Calu3 (cell line): ENCODE data around the gene CHID1. TPM values are rescaled to one million over a fixed set of nuclear protein-coding genes. Genes with fewer than 3 reads are reported as not detected.
A peak's percentile ranks its signal among the peaks of the same experiment; 100 is the strongest.

Experiments used
- BruUV-seq: library from RNA; stranded (reverse); fragments of 400-500 nt; replicated peaks from 2 replicates; lab custom pipeline; 2021; lab: Mats Ljungman, UMichigan
- CTCF ChIA-PET: fragments of 300-600 bp; sonication (Branson Sonifier 250); formaldehyde crosslinking; loops from one replicate; lab custom pipeline; 2022; ENCODE audit warnings: antibody characterized with exemption; lab: Charles Lee
- DNase-seq: peaks from one replicate; pipeline ENCODE4 v3.0.0; 2022
- H3K27ac Mint-ChIP-seq: one replicate; pipeline ENCODE4 v1.8.0; 2022; ENCODE audit warnings: mixed read lengths; ENCODE audit not compliant: unreplicated experiment
- H3K27me3 Mint-ChIP-seq: one replicate; pipeline ENCODE4 v1.8.0; 2022; ENCODE audit warnings: mixed read lengths; ENCODE audit not compliant: unreplicated experiment
- H3K36me3 Mint-ChIP-seq: one replicate; pipeline ENCODE4 v1.8.0; 2022; ENCODE audit warnings: mild to moderate bottlenecking, moderate library complexity, mixed read lengths; ENCODE audit not compliant: insufficient read depth, unreplicated experiment
- H3K4me1 Mint-ChIP-seq: one replicate; pipeline ENCODE4 v1.8.0; 2022; ENCODE audit warnings: mild to moderate bottlenecking, low read depth, mixed read lengths; ENCODE audit not compliant: unreplicated experiment
- H3K4me3 Mint-ChIP-seq: one replicate; pipeline ENCODE4 v1.8.0; 2022; ENCODE audit warnings: mild to moderate bottlenecking, low read depth, moderate library complexity, mixed read lengths; ENCODE audit not compliant: unreplicated experiment
- H3K9me3 Mint-ChIP-seq: one replicate; pipeline ENCODE4 v1.8.0; 2022; ENCODE audit warnings: low read depth, mixed read lengths; ENCODE audit not compliant: unreplicated experiment
- CTCF ChIP-seq: fragments of 200-600 bp; IDR thresholded peaks from one replicate; pipeline ENCODE4 v1.8.0; 2022; ENCODE audit warnings: antibody characterized with exemption; ENCODE audit not compliant: unreplicated experiment
- intact Hi-C: fragments of 100-400 bp; cut with micrococcal nuclease; formaldehyde crosslinking; loops from one replicate; pipeline ENCODE4 v1.10.0; 2022; ENCODE audit not compliant: unreplicated experiment
- total RNA-seq: library from RNA; stranded (reverse); gene quantifications from 2 replicates; pipeline ENCODE4 v1.2.3, GENCODE V29; 2022

CHID1 gene
- total RNA-seq, 1 experiment from 2014 or later: 134 TPM

GRCh38 chr11:862081-862661, 48.4 kb downstream of the CHID1 start:
- H3K27ac Mint-ChIP-seq: peak overlapping the region; percentile 86
- no peak for TF ChIP-seq CTCF
- H3K9me3 Mint-ChIP-seq: no peaks in the 10 kb centered on the region
- CTCF ChIA-PET: no interaction called here
- DNase-seq: peak; percentile 52
- intact Hi-C loops: no loop called here
- H3K4me1 Mint-ChIP-seq: peaks cover 9% of the 10 kb centered on the region
- BruUV-seq: no TSS peak
- H3K4me3 Mint-ChIP-seq: no peak overlapping the region
- peaks cover 83% of the 10 kb centered on the region for H3K36me3 Mint-ChIP-seq
- H3K27me3 Mint-ChIP-seq: peaks cover 15% of the 10 kb centered on the region

- Mint-ChIP-seq H3K9me3 (no peaks in the 10 kb centered on the region), H3K27ac (no peak overlapping the region), H3K27me3 (peaks cover 15% of the 10 kb centered on the region), H3K4me1 (peaks cover 9% of the 10 kb centered on the region), H3K4me3 (no peak overlapping the region), H3K36me3 (peaks cover 82% of the 10 kb centered on the region)
- intact Hi-C loops: no loop called here
- no TSS peak for BruUV-seq
- no peak for TF ChIP-seq CTCF
- CTCF ChIA-PET: interaction anchor here (0.6 to 1.6 kb wide), 2 partner anchors 13 to 112 kb away, joined by 3 read pairs; no protein-coding TSS in a partner anchor
- DNase-seq: no peak
These were observed 49.5 kb downstream of the CHID1 start for GRCh38 chr11:861105-861479.

- Mint-ChIP-seq H3K4me1 (peaks cover 9% of the 10 kb centered on the region), H3K9me3 (no peaks in the 10 kb centered on the region), H3K4me3 (peak overlapping the region; percentile 72), H3K27me3 (peaks cover 15% of the 10 kb centered on the region), H3K36me3 (peaks cover 79% of the 10 kb centered on the region), H3K27ac (peak overlapping the region; percentile 74)
- TF ChIP-seq CTCF: no peak
- no peak for DNase-seq
- intact Hi-C loops: no loop called here
- BruUV-seq: no TSS peak
- CTCF ChIA-PET: interaction anchor here (0.8 to 1.6 kb wide), 4 partner anchors 12 to 191 kb away, joined by 3 to 20 read pairs (median 3); no protein-coding TSS in a partner anchor
These were observed 50.1 kb downstream of the CHID1 start for GRCh38 chr11:860234-861104.

- H3K36me3 Mint-ChIP-seq: peaks cover 70% of the 10 kb centered on the region
These were observed 51.0 kb downstream of the CHID1 start for GRCh38 chr11:859394-860131.

More at GRCh38 chr11:859394-860131, 51.0 kb downstream of the CHID1 start:
- DNase-seq: peak; percentile 91
- BruUV-seq: no TSS peak
- CTCF ChIA-PET: interaction anchor here (0.6 to 1.6 kb wide), 7 partner anchors 11 to 496 kb away, joined by 3 to 20 read pairs (median 3); no protein-coding TSS in a partner anchor
- Mint-ChIP-seq H3K27ac (peak overlapping the region; percentile 74), H3K4me1 (peaks cover 9% of the 10 kb centered on the region), H3K27me3 (peaks cover 15% of the 10 kb centered on the region), H3K9me3 (no peaks in the 10 kb centered on the region), H3K4me3 (peak overlapping the region; percentile 72)
- no peak for TF ChIP-seq CTCF
- intact Hi-C loops: loop anchor here (10.0 kb wide), 1 partner anchor 195 kb away; no protein-coding TSS in a partner anchor
